Measurements from ENCODE around the gene XRCC5.

XRCC5 gene

GRCh38 chr2:216215658-216216390 is 106.7 kb downstream of the XRCC5 start:
- Histone ChIP-seq H3K4me1 (no peaks in the 10 kb centered on the region), H3K27me3 (no peaks in the 10 kb centered on the region), H3K27ac (no peak overlapping the region), H3K36me3 (no peaks in the 10 kb centered on the region), H3K9me3 (no peaks in the 10 kb centered on the region), H3K4me3 (no peak overlapping the region)
- intact Hi-C loops (cut with DNase I; ENCODE audit: low total_unique reads), result no loop called here
- DNase-seq, result no peak
- TF ChIP-seq CTCF (IDR thresholded peaks at IDR 0.05), result no peak

GRCh38 chr2:216216951-216217903 is 108.1 kb downstream of the XRCC5 start:
- DNase-seq, result no peak
- Histone ChIP-seq H3K4me1 (no peaks in the 10 kb centered on the region), H3K4me3 (no peak overlapping the region), H3K27ac (no peak overlapping the region), H3K36me3 (no peaks in the 10 kb centered on the region), H3K9me3 (no peaks in the 10 kb centered on the region), H3K27me3 (no peaks in the 10 kb centered on the region)
- TF ChIP-seq CTCF (IDR thresholded peaks at IDR 0.05), result no peak
- intact Hi-C loops (cut with DNase I; ENCODE audit: low total_unique reads), result no loop called here

GRCh38 chr2:216217904-216218260 is 108.7 kb downstream of the XRCC5 start:
- DNase-seq, result no peak
- Histone ChIP-seq H3K36me3 (no peaks in the 10 kb centered on the region), H3K4me1 (no peaks in the 10 kb centered on the region), H3K27me3 (no peaks in the 10 kb centered on the region), H3K27ac (no peak overlapping the region), H3K4me3 (no peak overlapping the region), H3K9me3 (no peaks in the 10 kb centered on the region)
- intact Hi-C loops (cut with DNase I; ENCODE audit: low total_unique reads), result no loop called here
- no peak for TF ChIP-seq CTCF (IDR thresholded peaks at IDR 0.05)

- intact Hi-C loops (cut with DNase I; ENCODE audit: low total_unique reads), result no loop called here
- no peak for TF ChIP-seq CTCF (IDR thresholded peaks at IDR 0.05)
- DNase-seq, result no peak
- Histone ChIP-seq H3K27ac (no peak overlapping the region), H3K4me1 (no peaks in the 10 kb centered on the region), H3K9me3 (no peaks in the 10 kb centered on the region), H3K27me3 (no peaks in the 10 kb centered on the region), H3K4me3 (no peak overlapping the region), H3K36me3 (no peaks in the 10 kb centered on the region)
Measured at GRCh38 chr2:216219861-216220260, 110.7 kb downstream of the XRCC5 start.

GRCh38 chr2:216220976-216221375 is 111.8 kb downstream of the XRCC5 start:
- H3K27me3 ChIP-seq, result no peaks in the 10 kb centered on the region
- no peak overlapping the region for H3K4me3 ChIP-seq
- H3K9me3 ChIP-seq, result no peaks in the 10 kb centered on the region
- no peaks in the 10 kb centered on the region for H3K36me3 ChIP-seq
- TF ChIP-seq CTCF (IDR thresholded peaks at IDR 0.05), result no peak
- H3K4me1 ChIP-seq, result no peaks in the 10 kb centered on the region
- no peak overlapping the region for H3K27ac ChIP-seq
- DNase-seq, result no peak
- intact Hi-C loops (cut with DNase I; ENCODE audit: low total_unique reads), result no loop called here
